GM12874 (cell line): Measurements from ENCODE around the gene TMEM240.

Experiments
- CTCF ChIP-seq: IDR thresholded peaks from 2 replicates; pipeline ENCODE4 v1.5.1; 2011; ENCODE audit warnings: low read depth, mild to moderate bottlenecking, control low read depth, low read length, moderate library complexity; ENCODE audit not compliant: insufficient read depth

Gene TMEM240

GRCh38 chr1:1540090-1540817 is at the start of gene TMEM240:
TSS of gene TMEM240 (minus strand) at chr1:1540624. CDS start at chr1:1540346, 278 bp downstream.
- no peak for TF ChIP-seq CTCF

GRCh38 chr1:1583347-1584010 is 43.1 kb upstream of the TMEM240 start:
- no peak for TF ChIP-seq CTCF

- no peak for TF ChIP-seq CTCF
Measured at GRCh38 chr1:1582585-1583346, 42.3 kb upstream of the TMEM240 start.

GRCh38 chr1:1578371-1578940 is 38.0 kb upstream of the TMEM240 start:
- TF ChIP-seq CTCF, result no peak

- TF ChIP-seq CTCF, result no peak
Measured at GRCh38 chr1:1577367-1578011, 37.1 kb upstream of the TMEM240 start.

GRCh38 chr1:1574721-1575537 is 34.5 kb upstream of the TMEM240 start, which contains the start of gene SSU72:
TSS of gene SSU72 (minus strand) at chr1:1574863. CDS start at chr1:1574557, 306 bp downstream.
- no peak for TF ChIP-seq CTCF
